HG02885 (cell line): Measurements from ENCODE around the gene OR5H1.
"Not testable (repeated sequence)": the region's sequence is repeated elsewhere in the genome, so short reads cannot be mapped to it uniquely, and the experiment has no call there.

Experiments used
- ATAC-seq: cut with Tn5 transposase; IDR thresholded peaks from one replicate; pipeline ENCODE4 v1.9.1; 2021; ENCODE audit warnings: mild to moderate bottlenecking; ENCODE audit not compliant: unreplicated experiment, poor library complexity

Gene OR5H1

GRCh38 chr3:98130421-98130820, at the start of gene OR5H1:
Gene OR5H1 (plus strand): TSS chr3:98130721. CDS start chr3:98132698, 1,977 bp downstream.
- no peak for ATAC-seq

GRCh38 chr3:98086873-98087272, 43.6 kb upstream of the OR5H1 start, which contains the start of gene OR5AC2:
Gene OR5AC2 (plus strand): TSS chr3:98087173. CDS start chr3:98087173, 0 bp downstream.
- ATAC-seq = no peak

- ATAC-seq = no peak
These were observed 34.6 kb upstream of the OR5H1 start for GRCh38 chr3:98095882-98096281.

- no peak for ATAC-seq
These were observed 30.7 kb upstream of the OR5H1 start for GRCh38 chr3:98099848-98100247.

GRCh38 chr3:98108162-98108561, 22.4 kb upstream of the OR5H1 start:
- no peak for ATAC-seq

GRCh38 chr3:98109807-98110549, 20.5 kb upstream of the OR5H1 start:
- ATAC-seq = no peak

GRCh38 chr3:98110550-98110908, 20.0 kb upstream of the OR5H1 start:
- no peak for ATAC-seq

- no peak for ATAC-seq
These were observed 16.3 kb upstream of the OR5H1 start for GRCh38 chr3:98114264-98114663.

- ATAC-seq = no peak
These were observed 14.8 kb upstream of the OR5H1 start for GRCh38 chr3:98115717-98116116.

GRCh38 chr3:98136631-98137030, 6.1 kb downstream of the OR5H1 start:
- no peak for ATAC-seq

GRCh38 chr3:98137826-98138557, 7.5 kb downstream of the OR5H1 start:
- ATAC-seq = not testable (repeated sequence)

- ATAC-seq = no peak
These were observed 10.0 kb downstream of the OR5H1 start for GRCh38 chr3:98140531-98140930.

- ATAC-seq = no peak
These were observed 16.7 kb downstream of the OR5H1 start, which contains the start of gene OR5H14 for GRCh38 chr3:98147179-98147578. Gene OR5H14 (plus strand): TSS chr3:98147479. CDS start chr3:98149386, 1,907 bp downstream.

- no peak for ATAC-seq
These were observed 18.2 kb downstream of the OR5H1 start for GRCh38 chr3:98148751-98149150.

- not testable (repeated sequence) for ATAC-seq
These were observed 18.9 kb downstream of the OR5H1 start for GRCh38 chr3:98149456-98149855.

GRCh38 chr3:98151241-98151640, 20.7 kb downstream of the OR5H1 start:
- ATAC-seq = no peak

- ATAC-seq = no peak
These were observed 35.9 kb downstream of the OR5H1 start, which contains the start of gene OR5H15 for GRCh38 chr3:98166396-98166795. Gene OR5H15 (plus strand): TSS chr3:98166696. CDS start chr3:98168700, 2,004 bp downstream.

GRCh38 chr3:98171071-98171470, 40.5 kb downstream of the OR5H1 start:
- no peak for ATAC-seq

GRCh38 chr3:98172621-98173020, 42.1 kb downstream of the OR5H1 start:
- peak; percentile 49 for ATAC-seq

GRCh38 chr3:98180319-98180890, 49.9 kb downstream of the OR5H1 start:
- no peak for ATAC-seq

- ATAC-seq = no peak
These were observed 51.7 kb downstream of the OR5H1 start for GRCh38 chr3:98182196-98182595.
